Bone marrow (tissue), 2 donors: ENCODE measurements around the gene TUBGCP2.
"Not testable (repeated sequence)": the region's sequence is repeated elsewhere in the genome, so short reads cannot be mapped to it uniquely, and the experiment has no call there.

Experiments used
- DNase-seq, 2 donors: peaks; one replicate each; lab custom pipeline; 2025; lab: John Stamatoyannopoulos, UW

TUBGCP2 gene

DNA sequence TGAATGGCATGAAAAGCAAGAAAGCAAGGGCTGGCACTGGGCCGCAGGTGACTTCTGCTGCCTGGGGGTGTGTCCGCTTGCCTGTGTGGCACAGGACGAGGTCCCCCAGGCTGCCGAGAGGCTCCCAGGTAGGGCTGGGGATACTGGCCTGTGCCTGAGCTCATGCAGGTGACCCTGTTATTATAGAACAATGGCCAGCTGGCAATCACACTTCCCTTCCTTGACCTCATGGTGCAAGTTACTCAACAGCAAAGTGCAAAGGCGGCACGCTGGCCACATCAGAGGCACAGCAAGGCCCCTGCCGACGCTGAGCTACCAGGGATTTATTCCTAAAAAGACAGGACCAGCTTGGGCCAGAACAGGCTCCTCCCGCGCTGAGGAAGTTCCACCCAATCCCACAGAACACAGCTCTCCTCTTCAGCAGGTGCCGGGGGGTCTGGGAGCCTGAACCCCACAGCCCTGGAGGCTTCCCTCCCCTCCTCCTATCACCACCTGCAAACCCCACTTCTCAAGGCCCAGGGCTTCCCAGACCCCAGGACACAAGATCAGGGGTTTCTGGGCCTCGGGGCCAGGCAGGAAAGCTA is 30.6 kb downstream of the TUBGCP2 start:
- no peak for DNase-seq

DNA sequence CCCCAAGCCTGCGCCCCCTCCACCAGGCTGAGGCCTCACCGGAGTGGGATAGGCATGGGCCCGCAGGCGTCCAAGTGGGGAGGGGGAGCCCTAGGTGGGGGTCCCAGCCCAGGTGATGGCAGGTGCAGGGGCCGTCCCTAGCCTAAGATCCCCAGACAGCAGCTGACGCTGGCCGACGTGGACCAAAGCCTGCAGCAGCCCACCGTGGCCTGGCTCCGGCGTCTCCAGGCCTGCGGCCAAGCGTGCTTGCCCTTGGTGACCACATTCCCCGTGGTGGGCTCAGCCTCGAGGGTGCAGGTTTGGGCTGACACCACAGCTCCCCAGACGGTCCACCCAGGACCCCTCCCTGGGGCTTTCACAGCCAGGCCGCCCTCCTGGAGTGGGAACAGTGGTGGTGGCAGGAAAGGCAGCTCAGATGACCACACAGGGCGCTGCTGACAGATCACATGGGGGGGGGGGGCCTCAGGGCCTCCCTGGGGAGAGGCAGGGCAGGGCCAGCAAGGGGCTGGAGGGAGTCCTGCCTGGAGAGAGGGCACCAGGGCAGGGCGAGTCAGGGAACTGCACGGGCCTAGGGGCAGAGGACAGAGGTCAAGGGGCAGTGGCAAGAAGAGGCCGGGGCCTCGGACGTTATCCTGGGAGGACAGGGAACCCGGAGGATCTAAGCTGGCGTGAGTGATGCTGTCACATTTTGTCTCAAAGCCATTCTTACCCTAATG is 31.2 kb downstream of the TUBGCP2 start:
- no peak for DNase-seq

DNA sequence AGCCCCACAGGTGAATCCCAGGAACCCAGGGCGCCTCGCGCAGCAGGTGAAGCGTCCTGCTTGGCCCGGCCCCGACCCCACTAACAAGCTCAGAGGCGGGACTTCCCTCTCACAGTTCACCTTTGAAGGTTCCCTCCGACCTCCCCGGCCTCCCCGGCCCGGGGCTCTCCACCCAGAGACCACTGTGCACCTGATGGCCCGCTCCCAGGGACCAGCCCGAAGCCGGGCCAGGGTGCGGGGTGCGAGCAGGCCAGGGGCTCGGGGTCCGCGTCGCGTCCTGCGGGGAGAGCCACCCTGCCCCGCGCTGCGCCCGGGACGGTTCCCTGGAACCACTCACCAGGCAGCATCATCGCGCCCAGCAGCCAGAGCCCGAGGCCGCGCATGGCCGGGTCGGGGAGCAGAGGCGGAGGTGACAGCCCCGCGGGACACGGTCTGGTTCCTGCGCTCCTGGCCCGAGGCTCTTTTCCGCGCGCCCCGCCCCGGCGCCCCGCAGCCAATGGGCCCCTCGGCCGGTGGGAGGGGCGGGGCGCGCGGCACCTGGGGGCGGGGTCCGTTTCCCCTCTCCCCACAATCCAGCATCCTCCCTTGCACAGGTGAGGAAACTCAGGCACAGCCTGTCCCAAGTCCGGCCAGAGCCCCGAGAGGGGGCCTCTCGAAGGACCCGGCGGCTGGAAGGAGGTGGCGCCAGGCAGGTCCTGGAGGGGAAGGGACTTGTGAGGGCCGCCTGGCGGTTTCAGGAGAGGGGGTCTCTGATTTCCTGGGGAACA is 32.1 kb downstream of the TUBGCP2 start, which contains the start of gene ADAM8:
TSS of gene ADAM8 (minus strand) at position 434 of the 767 bp plus-strand sequence. CDS start at position 383, 51 bp downstream.
- peak in 1 of 2 donors; percentile 15 for DNase-seq

DNA sequence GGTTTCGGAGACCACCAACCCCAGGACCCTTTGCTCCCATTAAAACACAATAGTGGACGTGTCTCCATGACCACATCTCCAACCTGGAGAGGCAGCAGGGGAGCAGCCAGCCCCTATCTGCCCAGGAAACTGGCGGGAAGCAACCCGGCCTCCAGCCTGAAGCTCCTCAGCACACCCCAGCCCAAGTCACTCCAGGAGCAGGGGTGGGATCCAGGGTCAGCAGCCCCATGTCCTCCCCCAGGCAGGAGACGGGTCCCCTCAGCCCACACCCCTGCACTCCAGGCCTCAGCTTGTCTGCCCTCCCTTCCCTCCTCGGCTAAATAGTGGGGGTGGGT is 32.6 kb downstream of the TUBGCP2 start:
- no peak for DNase-seq

DNA sequence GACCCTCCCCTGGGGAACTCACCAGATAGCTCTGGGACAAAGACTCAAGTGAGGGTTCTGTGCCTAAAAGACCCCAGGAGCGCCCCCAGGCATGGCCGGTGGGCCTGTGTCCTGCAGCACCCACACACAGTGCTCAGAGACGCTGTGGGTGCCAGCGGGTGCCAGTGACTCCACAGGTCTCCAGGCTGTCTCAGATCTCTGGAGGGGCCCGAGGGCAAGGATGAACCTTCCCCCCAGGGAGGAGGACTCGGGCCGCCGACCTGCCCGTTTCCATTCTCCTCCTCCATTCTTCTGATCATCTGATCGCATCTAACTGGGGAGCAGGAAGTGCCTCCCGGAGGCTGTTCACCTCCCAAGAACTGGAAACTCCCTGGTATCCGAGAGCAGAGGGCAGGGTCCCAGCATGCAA is 33.0 kb downstream of the TUBGCP2 start:
- peak in 1 of 2 donors; percentile 64 for DNase-seq

DNA sequence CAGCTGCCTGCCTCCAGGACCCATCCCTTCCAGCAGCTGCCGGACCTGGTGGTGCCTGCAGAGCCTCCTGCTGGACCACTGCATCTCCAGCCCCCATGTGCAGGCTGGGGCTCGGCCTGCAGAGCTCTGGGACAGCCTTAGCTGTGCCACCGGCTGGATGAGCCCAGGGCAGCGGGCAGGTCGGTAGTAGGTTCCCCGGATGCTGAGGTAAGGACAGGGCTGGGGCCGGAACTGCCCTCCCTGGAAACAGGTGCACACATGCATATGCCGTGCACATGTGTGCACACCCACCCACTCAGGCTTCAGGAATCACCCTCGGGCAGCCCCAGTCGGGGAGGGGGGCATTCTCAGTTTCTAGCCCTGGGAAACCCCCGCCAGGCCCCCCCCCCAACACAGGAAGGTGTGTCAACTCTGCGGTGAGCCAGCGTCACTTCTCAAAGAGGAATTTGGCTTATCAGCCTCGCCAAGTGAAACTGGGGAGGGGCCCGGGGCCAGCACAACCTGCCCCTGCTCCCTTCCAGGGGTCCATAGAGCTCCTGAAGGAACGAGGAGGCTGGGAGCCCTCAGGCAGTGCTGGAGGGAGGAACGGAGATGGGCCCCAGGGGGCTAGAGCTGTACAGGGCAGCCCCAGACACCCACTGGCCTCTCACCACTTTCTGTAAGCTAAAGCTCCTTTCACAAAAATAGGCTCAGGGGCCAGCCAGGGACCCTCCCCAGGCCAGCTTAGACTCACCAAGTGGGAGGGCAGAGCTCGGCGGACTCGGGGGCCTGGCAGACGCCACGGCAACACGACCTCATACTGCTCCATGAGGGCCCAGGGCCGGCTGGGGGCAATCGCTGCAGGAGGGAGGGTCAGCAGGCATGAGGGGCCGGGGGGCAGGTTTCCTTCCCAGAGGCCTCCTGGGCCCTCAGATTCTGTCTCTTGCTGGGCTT is 33.7 kb downstream of the TUBGCP2 start:
- DNase-seq: peak; percentile 40 to 57

DNA sequence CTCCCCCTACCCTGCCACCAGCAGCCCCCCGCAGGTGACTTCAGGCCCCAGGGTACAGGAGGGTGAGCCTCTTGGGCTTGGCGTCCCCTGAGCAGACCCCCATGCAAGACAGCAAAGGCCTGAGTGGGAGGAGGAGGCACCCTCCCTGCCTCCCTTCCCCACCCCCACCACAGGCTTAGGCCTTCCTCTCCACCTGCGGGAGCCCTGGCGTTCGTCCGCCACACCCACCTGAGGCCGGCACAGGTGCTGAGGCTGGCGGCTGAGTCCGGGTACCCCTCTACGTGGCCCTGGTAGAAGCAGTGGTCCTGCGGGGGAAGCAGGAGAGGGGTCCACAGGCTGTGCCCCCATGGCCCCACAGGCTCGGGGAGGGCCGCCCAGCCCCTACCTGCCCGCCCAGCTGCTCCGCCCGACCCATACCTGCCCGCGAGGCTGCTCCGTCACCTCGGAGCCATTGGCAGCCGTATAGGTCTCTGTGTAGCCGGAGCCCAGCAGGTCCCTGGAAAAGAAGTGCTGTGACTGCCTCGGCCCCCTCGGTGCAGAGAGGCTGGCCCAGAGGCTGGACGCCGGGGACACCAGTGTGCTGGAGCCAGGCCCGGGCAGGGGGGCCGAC is 35.0 kb downstream of the TUBGCP2 start:
- DNase-seq: no peak

DNA sequence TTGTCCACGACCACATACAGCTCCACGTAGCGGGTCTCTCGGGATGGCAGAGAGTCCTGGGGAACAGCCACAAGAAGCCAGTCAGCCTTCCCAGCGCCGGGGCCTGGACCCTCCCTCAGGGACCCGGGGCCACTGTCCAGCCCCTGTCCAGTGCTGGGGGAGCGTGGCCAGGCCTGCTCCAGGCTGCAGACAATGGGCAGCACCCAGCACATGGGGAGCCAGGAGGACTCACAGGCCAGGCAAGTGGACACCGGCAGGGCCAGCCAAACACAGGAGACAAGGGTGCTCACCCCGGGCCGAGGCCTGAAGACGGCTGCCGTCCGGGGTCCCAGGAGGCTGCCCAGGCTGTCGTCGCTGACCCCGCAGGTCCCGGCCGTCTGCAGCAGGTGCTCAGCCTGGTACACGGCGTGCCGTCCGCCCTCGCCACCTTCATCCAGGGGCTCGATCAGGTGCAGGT is 35.7 kb downstream of the TUBGCP2 start:
- DNase-seq: no peak

DNA sequence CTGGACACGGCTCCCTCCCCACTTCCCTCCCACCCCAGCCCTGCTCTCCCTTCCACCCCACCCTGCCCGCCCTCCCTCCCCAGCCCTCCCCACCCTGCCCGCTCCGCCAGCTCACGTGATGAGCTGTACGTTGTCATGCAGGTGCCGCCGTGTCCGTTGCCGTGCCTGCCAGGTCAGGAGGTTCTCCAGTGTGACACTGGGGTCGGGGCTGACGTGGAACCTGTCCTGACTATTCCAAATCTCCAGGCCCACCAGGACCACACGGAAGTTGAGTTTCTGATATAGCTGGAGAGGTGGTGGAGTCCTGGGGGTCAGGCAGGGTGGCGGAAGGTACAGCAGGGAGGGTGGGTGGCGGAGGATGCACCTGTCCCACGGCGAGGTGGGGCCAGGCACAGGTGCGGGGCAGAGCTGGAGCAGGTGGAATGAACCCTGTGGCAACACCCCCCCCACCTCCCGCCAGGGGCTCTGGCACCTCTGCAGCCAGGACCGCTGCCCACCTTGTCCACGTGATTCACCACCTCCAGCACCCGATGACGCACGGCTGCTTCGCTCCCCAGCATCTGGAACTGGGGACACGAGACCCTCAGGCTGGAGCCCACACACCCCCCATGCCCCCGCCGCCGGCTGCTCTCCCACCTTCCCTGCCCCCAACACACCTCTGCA is 36.2 kb downstream of the TUBGCP2 start:
- DNase-seq: no peak

DNA sequence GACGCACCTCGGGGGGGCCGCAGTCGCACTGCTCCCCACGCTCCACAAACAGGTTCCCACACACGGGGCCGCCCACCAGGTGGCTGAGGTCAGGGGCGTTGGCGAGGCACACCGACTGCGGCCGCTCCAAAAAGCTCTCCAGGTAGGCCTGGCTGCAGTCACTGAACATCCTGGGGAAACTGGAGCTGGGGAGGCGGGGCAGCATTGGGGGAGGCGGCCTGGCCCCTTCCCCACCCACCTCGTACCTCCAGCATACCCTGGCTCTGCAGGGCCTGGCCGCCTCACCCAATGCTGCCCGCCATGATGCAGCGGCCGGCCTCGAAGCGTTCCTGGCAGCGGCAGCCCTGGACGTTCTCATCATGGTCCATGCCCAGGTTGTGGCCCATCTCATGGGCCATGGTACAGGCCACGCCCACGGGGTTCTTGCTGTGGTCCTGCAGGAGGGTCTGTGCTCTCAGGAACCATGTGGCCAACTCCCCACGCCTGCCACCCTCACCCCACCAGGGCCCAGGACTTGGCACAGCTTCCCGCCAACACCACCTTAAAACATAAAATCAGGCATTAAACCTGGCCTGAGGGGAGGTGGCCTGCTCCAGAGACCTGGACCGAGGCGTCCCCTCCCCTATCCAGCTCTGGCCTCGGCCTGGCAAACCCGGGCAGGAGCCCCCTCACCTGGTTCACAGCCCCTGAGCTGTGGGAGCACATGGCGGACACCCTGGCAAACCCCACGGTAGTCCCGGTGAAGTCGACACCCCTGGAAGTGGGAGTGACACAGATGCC is 37.0 kb downstream of the TUBGCP2 start:
- DNase-seq: no peak

DNA sequence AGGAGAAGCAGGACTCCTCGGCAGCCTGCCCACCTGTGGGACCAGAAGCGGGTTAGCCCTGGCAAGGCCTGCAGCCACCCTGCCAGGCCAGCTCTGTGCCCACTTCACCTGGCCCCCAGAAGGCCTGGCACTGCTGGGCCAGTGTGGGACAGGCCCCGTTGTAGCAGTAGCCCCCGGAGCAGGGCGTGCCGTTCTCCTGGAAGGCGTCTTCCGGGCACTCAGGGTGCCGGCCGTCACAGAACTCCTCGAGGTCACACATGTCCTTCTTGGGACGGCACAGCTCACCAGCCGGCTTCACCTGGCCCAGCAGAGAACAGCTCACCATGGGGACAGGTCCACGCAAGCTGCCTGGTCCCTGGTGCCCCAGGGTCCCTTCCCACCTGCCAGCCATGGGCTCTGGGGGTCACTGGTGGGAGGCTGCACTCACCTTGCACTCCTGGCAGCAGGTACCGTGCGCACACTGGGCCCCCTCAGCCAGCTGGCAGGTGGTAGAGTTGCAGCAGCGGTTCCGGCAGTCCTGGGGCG is 37.8 kb downstream of the TUBGCP2 start:
- no peak for DNase-seq

DNA sequence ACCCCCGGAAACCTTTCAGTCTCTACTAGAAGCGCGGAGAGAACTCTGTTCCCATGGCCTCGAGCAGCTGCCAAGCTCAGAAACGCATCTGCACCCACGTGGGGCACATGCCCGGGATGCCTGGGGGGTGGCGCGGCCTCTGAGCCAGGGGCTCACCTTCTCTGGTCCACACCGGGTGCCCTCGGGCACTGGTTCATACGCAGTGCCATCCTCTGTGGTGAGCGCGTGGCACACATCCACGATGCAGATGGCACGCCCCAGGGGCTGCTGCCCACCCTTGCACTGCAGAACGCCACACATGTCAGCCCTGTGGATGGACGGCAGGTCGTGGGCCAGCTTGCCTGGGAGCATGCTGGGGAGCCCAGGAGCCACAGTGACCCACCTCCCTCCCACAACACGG is 38.5 kb downstream of the TUBGCP2 start:
- no peak for DNase-seq

DNA sequence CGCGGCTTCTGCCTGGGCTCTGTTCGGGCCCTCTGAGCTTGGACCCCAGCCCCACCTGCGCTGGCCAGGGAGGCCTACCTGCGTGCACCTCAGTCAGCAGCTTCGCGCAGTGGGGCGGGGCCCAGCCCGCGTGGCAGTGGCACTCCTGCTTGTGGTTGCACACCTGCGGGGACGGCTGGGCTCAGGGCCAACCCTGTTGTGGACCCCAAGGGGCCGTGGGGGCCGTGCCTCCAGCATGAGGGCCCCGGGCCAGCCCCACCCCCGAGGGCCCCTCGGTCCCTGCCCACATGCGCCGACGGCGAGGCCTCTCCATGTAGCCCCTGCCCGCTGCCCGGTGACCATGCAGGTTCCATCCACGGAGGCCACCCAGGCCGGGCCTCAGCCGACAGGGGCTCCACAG is 39.3 kb downstream of the TUBGCP2 start:
- DNase-seq: no peak

DNA sequence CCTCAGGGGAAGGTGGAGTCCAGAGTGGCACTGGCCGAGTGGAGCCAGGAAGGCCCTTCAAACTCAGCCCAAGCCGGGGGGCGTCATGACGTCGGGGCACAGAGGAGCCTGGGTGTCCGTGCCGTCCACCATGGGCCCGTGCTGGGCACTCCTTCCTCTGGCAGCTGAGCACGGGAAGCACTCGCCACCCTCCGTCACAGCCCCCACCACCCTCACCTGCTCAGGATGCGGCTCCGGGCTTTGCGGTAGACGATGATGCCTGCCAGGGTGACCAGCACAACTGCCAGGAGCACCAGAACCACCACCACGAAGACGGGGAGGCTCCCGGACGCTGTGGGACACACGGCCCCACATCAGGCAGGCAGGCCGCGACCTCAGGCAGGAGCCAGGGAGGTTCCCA is 40.1 kb downstream of the TUBGCP2 start:
- no peak for DNase-seq

DNA sequence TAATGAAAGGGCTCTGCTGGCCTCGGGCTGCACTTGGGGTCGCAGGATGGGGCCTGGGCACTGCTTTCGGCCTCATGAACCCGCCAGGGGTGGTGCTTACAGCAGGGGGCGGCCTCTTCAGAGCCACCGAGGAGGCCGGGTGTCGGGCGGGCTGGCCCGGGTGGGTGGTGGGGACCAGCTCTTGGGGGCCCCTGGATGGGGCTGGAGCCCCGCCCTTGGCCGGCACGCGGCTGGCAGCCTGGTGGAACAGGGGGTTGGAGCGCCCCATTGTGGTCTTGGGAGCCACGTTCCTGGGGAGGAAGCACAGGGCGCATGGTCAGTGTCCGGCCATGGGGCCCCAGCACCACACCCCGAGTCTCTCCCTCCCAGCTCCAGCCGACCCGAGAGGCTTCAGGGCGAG is 40.8 kb downstream of the TUBGCP2 start:
- DNase-seq: no peak

DNA sequence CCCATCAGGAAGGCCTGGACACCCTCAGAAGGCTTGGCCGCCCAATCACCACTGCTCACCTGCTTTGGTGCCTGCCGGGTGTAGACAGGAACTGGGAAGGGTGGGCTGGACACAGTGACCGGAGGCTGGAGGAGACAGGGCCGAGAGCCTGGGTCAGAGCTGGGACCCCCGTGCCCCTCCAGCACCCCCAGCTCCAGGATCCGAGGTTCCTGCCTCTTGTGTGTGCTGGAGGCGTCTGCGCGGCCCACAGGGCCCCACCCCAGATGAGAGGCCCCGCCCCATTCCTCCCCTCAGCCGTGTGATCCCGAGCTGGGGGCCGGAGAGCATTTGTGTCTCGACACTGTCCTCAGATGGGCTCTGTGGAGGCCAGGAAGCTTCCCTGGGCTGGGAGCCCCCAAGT is 41.4 kb downstream of the TUBGCP2 start:
- DNase-seq: no peak

DNA sequence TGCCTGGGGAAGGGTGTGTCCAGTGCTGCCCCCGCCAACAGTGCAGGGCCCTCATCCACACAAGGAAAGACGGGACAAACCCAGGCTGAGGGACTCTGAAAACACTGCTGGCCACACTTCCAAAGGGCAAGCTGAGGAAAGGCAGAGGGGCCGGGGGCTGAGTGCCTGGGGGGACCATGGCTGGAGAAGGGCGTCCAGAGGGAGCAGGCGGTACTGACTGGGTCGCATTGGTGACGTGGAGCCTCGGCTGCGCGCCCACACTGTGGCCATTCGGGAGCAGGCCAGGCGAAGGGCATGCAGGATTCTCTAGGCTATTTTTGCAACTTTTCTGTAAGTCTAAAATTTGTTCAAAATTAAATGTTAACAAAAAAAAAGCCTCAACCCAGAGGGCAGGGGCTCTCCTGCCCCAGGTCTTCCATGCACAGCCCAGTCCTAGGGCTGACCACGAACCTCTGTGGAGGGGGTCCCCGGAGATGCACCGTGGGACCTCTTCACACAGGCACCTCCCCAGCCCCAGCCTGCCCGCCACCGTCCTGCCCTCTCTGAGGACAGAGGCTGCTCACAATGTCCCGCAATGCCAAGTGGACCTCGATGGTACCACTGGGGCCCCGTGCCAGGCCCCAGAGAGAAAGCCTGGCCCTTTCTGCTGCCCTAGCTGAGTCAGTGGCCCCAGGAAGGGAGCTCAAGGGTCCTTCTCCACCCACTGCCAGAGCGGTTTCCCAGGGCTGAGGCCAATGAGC is 42.4 kb downstream of the TUBGCP2 start:
- no peak for DNase-seq

DNA sequence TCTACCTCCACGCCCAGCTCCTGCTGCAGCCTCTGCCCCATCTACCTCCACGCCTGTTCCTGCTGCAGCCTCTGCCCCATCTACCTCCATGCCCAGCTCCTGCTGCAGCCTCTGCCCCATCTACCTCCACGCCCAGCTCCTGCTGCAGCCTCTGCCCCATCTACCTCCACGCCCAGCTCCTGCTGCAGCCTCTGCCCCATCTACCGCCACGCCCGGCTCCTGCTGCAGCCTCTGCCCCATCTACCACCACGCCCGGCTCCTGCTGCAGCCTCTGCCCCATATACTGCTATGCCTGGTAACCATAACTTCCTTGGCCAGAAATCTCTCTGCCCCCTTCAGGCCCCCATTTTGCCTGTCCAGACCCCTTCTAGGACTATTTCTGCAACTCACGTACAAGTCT is 43.6 kb downstream of the TUBGCP2 start:
- not testable (repeated sequence) for DNase-seq

DNA sequence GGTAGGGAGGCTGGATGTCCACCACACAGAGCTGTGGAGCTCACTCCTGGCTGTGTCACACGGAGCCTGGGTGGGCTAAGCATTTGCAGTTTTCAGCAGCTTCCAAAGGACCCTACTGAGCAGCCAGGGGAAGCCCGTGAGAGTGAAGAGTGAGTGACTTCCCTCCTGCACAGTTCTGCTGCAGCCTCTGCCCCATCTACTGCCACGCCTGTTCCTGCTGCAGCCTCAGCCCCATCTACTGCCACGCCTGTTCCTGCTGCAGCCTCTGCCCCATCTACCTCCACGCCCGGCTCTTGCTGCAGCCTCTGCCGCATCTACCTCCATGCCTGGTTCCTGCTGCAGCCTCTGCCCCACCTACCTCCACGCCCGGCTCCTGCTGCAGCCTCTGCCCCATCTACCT is 44.2 kb downstream of the TUBGCP2 start:
- no peak for DNase-seq
